ENCODE results near the gene PLXNA4. TPM values are rescaled to one million over a fixed set of nuclear protein-coding genes. Genes with fewer than 3 reads are reported as not detected.

Gene PLXNA4
- total and polyA plus RNA-seq, 4 donors, result 0.04 to 1.1 (median 0.41) TPM

DNA sequence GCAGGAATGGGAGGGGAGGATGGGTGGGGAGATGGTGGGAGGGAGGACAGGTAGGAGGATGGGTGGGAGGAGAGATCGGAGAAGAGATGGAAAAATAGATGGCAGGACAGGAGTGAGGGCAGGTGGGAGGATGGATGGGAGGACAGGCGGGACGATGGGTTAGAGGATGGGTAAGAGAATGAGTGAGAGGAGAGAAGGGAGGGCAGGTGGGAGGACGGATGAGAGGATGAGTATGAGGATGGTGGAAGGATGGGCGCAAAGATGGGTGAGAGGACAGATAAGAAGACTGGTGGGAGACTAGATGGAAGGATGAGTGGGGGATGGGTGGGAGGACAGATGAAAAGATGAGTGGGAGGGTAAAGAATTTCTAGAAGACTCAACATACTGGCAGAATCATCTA is 438.6 kb downstream of the PLXNA4 start:
- DNase-seq (ENCODE audit: low spot score), result no peak
- Histone ChIP-seq H3K9ac (ENCODE audit: low read depth in 1 of 2, low read length in 2 of 2) (no peak overlapping the region), H3K27ac (ENCODE audit: low read depth in 1 of 2, low read length in 2 of 2) (no peak overlapping the region), H3K27me3 (ENCODE audit: control insufficient read depth in 4 of 4, insufficient read depth in 4 of 4, low read length in 3 of 4) (no peaks in the 10 kb centered on the region), H3K4me1 (ENCODE audit: control insufficient read depth in 4 of 4, insufficient read depth in 4 of 4, low read length in 3 of 4) (no peaks in the 10 kb centered on the region), H3K9me3 (ENCODE audit: control insufficient read depth in 4 of 4, low read length in 3 of 4) (no peaks in the 10 kb centered on the region), H3K36me3 (ENCODE audit: control insufficient read depth in 4 of 4, insufficient read depth in 3 of 4, low read depth in 1 of 4, low read length in 3 of 4) (no peaks in the 10 kb centered on the region), H3K4me3 (ENCODE audit: low read depth in 1 of 3, low read length in 3 of 3) (no peak overlapping the region)
- WGBS, result 87% methylated on average over 5 of the region's 5 CpGs
- TF ChIP-seq HNF4G (IDR thresholded peaks at IDR 0.05), result no peak
- TF ChIP-seq, protein P1, sequence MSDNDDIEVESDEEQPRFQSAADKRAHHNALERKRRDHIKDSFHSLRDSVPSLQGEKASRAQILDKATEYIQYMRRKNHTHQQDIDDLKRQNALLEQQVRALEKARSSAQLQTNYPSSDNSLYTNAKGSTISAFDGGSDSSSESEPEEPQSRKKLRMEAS (IDR thresholded peaks at IDR 0.05), result no peak
- TF ChIP-seq TAF1 (conservative IDR thresholded peaks at IDR 0.05), result no peak
- no peak for TF ChIP-seq YY1 (IDR thresholded peaks at IDR 0.05)
- TF ChIP-seq, protein P2, sequence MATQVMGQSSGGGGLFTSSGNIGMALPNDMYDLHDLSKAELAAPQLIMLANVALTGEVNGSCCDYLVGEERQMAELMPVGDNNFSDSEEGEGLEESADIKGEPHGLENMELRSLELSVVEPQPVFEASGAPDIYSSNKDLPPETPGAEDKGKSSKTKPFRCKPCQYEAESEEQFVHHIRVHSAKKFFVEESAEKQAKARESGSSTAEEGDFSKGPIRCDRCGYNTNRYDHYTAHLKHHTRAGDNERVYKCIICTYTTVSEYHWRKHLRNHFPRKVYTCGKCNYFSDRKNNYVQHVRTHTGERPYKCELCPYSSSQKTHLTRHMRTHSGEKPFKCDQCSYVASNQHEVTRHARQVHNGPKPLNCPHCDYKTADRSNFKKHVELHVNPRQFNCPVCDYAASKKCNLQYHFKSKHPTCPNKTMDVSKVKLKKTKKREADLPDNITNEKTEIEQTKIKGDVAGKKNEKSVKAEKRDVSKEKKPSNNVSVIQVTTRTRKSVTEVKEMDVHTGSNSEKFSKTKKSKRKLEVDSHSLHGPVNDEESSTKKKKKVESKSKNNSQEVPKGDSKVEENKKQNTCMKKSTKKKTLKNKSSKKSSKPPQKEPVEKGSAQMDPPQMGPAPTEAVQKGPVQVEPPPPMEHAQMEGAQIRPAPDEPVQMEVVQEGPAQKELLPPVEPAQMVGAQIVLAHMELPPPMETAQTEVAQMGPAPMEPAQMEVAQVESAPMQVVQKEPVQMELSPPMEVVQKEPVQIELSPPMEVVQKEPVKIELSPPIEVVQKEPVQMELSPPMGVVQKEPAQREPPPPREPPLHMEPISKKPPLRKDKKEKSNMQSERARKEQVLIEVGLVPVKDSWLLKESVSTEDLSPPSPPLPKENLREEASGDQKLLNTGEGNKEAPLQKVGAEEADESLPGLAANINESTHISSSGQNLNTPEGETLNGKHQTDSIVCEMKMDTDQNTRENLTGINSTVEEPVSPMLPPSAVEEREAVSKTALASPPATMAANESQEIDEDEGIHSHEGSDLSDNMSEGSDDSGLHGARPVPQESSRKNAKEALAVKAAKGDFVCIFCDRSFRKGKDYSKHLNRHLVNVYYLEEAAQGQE (IDR thresholded peaks at IDR 0.05), result no peak

DNA sequence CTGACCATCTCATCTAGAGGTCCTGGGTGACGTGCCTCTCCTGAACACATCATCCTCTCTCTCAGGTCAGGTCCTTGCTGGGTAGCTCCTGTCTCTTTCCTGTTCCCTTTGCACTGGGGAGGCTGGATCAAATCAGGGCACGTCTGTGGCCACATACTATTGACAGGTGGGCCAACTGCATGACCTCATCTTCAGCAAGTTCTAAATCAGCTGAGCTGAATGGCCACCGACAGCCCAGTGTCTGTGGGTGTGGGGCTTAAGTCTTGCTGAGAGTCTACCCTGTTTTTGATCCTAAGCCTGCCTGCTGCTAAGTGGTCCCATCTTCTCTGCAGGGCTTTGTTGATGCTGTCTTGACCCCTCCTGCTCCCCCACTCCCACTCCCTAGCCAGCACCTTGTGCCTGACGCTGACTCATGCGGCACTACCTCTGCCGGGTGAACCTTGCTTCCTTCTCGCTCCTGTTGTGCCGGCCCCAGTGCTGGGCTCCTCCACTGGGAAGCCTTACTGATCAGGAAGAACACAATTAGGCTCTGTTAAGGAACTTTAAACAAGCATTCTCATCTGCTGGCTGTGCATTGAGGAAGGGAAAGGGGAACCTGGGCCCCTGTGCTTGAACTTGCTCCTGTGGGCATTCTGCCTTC is 440.4 kb downstream of the PLXNA4 start:
- Histone ChIP-seq H3K4me1 (ENCODE audit: control insufficient read depth in 4 of 4, insufficient read depth in 4 of 4, low read length in 3 of 4) (no peaks in the 10 kb centered on the region), H3K36me3 (ENCODE audit: control insufficient read depth in 4 of 4, insufficient read depth in 3 of 4, low read depth in 1 of 4, low read length in 3 of 4) (no peaks in the 10 kb centered on the region), H3K27me3 (ENCODE audit: control insufficient read depth in 4 of 4, insufficient read depth in 4 of 4, low read length in 3 of 4) (no peaks in the 10 kb centered on the region), H3K4me3 (ENCODE audit: low read depth in 1 of 3, low read length in 3 of 3) (no peak overlapping the region), H3K9ac (ENCODE audit: low read depth in 1 of 2, low read length in 2 of 2) (no peak overlapping the region), H3K9me3 (ENCODE audit: control insufficient read depth in 4 of 4, low read length in 3 of 4) (no peaks in the 10 kb centered on the region), H3K27ac (ENCODE audit: low read depth in 1 of 2, low read length in 2 of 2) (no peak overlapping the region)
- no peak for TF ChIP-seq JUND (IDR thresholded peaks at IDR 0.05)
- TF ChIP-seq FOXA1 (IDR thresholded peaks at IDR 0.05), result no peak
- TF ChIP-seq HNF4A (conservative IDR thresholded peaks at IDR 0.05), result no peak
- no peak for TF ChIP-seq HNF4G (IDR thresholded peaks at IDR 0.05)
- TF ChIP-seq, protein P1 (IDR thresholded peaks at IDR 0.05), result no peak
- no peak for TF ChIP-seq NR2F2 (IDR thresholded peaks at IDR 0.05)
- TF ChIP-seq, protein P3, sequence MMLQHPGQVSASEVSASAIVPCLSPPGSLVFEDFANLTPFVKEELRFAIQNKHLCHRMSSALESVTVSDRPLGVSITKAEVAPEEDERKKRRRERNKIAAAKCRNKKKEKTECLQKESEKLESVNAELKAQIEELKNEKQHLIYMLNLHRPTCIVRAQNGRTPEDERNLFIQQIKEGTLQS (IDR thresholded peaks at IDR 0.05), result no peak
- TF ChIP-seq YY1 (IDR thresholded peaks at IDR 0.05), result no peak
- TF ChIP-seq, protein P2 (IDR thresholded peaks at IDR 0.05), result no peak
- TF ChIP-seq, protein P4, sequence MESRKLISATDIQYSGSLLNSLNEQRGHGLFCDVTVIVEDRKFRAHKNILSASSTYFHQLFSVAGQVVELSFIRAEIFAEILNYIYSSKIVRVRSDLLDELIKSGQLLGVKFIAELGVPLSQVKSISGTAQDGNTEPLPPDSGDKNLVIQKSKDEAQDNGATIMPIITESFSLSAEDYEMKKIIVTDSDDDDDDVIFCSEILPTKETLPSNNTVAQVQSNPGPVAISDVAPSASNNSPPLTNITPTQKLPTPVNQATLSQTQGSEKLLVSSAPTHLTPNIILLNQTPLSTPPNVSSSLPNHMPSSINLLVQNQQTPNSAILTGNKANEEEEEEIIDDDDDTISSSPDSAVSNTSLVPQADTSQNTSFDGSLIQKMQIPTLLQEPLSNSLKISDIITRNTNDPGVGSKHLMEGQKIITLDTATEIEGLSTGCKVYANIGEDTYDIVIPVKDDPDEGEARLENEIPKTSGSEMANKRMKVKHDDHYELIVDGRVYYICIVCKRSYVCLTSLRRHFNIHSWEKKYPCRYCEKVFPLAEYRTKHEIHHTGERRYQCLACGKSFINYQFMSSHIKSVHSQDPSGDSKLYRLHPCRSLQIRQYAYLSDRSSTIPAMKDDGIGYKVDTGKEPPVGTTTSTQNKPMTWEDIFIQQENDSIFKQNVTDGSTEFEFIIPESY (IDR thresholded peaks at IDR 0.05), result no peak
- TF ChIP-seq, protein P5, sequence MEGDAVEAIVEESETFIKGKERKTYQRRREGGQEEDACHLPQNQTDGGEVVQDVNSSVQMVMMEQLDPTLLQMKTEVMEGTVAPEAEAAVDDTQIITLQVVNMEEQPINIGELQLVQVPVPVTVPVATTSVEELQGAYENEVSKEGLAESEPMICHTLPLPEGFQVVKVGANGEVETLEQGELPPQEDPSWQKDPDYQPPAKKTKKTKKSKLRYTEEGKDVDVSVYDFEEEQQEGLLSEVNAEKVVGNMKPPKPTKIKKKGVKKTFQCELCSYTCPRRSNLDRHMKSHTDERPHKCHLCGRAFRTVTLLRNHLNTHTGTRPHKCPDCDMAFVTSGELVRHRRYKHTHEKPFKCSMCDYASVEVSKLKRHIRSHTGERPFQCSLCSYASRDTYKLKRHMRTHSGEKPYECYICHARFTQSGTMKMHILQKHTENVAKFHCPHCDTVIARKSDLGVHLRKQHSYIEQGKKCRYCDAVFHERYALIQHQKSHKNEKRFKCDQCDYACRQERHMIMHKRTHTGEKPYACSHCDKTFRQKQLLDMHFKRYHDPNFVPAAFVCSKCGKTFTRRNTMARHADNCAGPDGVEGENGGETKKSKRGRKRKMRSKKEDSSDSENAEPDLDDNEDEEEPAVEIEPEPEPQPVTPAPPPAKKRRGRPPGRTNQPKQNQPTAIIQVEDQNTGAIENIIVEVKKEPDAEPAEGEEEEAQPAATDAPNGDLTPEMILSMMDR (IDR thresholded peaks at IDR 0.05; ENCODE audit: low read depth, low read length, missing input control), result no peak
- TF ChIP-seq SP1 (IDR thresholded peaks at IDR 0.05), result no peak
- TF ChIP-seq FOXA2 (IDR thresholded peaks at IDR 0.05), result no peak
- TF ChIP-seq RXRA (IDR thresholded peaks at IDR 0.05), result no peak
- no peak for TF ChIP-seq TAF1 (conservative IDR thresholded peaks at IDR 0.05)
- TF ChIP-seq GABPA (IDR thresholded peaks at IDR 0.05 in 1 of 2, conservative IDR thresholded peaks at IDR 0.05 in 1 of 2), result no peak
- TF ChIP-seq EGR1 (IDR thresholded peaks at IDR 0.05; ENCODE audit: low read depth in 2 of 2), result no peak
- TF ChIP-seq RAD21 (IDR thresholded peaks at IDR 0.05), result no peak
- DNase-seq (ENCODE audit: low spot score), result no peak
- 83% methylated on average over 8 of the region's 8 CpGs for WGBS
